Spleen (tissue), 11 donors: ENCODE measurements around the gene SRF. TPM values are rescaled to one million over a fixed set of nuclear protein-coding genes. Genes with fewer than 3 reads are reported as not detected.

Experiments
- DNase-seq: peaks from one replicate; pipeline ENCODE4 v3.0.0-alpha.2; 2020
- H3K27ac ChIP-seq, 8 donors: fragments of 200-600 bp; sonication (generic) in 7 of 8; 1 replicate in 4 of 8; 2 replicates in 4 of 8; pipeline versions ENCODE4 v1.5.0 to v1.8.0; 2016 to 2021; ENCODE audit warnings: inconsistent platforms in 4 of 8, mild to moderate bottlenecking in 4 of 8, moderate library complexity in 1 of 8
- H3K27me3 ChIP-seq, 7 donors: fragments of 200-600 bp; sonication (generic) in 6 of 7; replicated peaks in 1 of 7; 1 replicate in 4 of 7; 2 replicates in 3 of 7; pipeline versions ENCODE4 v1.5.0 to v1.8.0; 2016 to 2021; ENCODE audit warnings: inconsistent platforms in 3 of 7, mild to moderate bottlenecking in 1 of 7
- H3K36me3 ChIP-seq, 6 donors: fragments of 200-600 bp; sonication (generic) in 5 of 6; 1 replicate in 4 of 6; 2 replicates in 2 of 6; pipeline versions ENCODE4 v1.5.0 to v1.8.0; 2016 to 2021; ENCODE audit warnings: inconsistent platforms in 2 of 6
- H3K4me1 ChIP-seq, 6 donors: fragments of 200-600 bp; sonication (generic) in 5 of 6; 1 replicate in 3 of 6; 2 replicates in 3 of 6; pipeline versions ENCODE4 v1.5.0 to v1.8.0; 2016 to 2021; ENCODE audit warnings: inconsistent platforms in 3 of 6
- H3K4me3 ChIP-seq, 8 donors: fragments of 200-600 bp; sonication (generic) in 7 of 8; 1 replicate in 4 of 8; 2 replicates in 4 of 8; pipeline versions ENCODE4 v1.5.0 to v1.8.0; 2016 to 2021; ENCODE audit warnings: inconsistent platforms in 4 of 8, mild to moderate bottlenecking in 4 of 8, moderate library complexity in 2 of 8
- H3K9me3 ChIP-seq, 8 donors: fragments of 200-600 bp; sonication (generic) in 7 of 8; 1 replicate in 4 of 8; 2 replicates in 4 of 8; pipeline versions ENCODE4 v1.5.0 to v1.8.0; 2016 to 2021; ENCODE audit warnings: inconsistent platforms in 4 of 8
- CTCF ChIP-seq, 11 experiments: fragments of 200-600 bp in 7 of 11; fragments of 450-650 bp in 4 of 11; sonication (generic) in 4 of 11; IDR thresholded peaks in 8 of 11; conservative IDR thresholded peaks in 3 of 11; 1 replicate in 7 of 11; 2 replicates in 4 of 11; pipeline versions ENCODE4 v1.4.0 to v1.8.0; 2016 to 2021; ENCODE audit warnings: antibody characterized with exemption in 11 of 11, inconsistent platforms in 4 of 11, mild to moderate bottlenecking in 1 of 11
- POLR2A ChIP-seq, 3 donors: fragments of 450-650 bp; IDR thresholded peaks; one replicate each; pipeline ENCODE4 v1.5.1; 2017; ENCODE audit warnings: antibody characterized with exemption in 3 of 3, mild to moderate bottlenecking in 1 of 3
- POLR2AphosphoS5 ChIP-seq, 3 donors: sonication (generic); formaldehyde crosslinking; IDR thresholded peaks; one replicate each; pipeline ENCODE4 v1.5.1; 2017; ENCODE audit warnings: antibody characterized with exemption in 3 of 3
- WGBS, 5 donors: extraction: QIAGEN DNeasy Blood & Tissue Kit in 3 of 5; methylation state at CpG; one replicate each; pipeline versions ENCODE4 v1.1.5 to v1.1.7; 2013 to 2018; 5-methylcytosine and 5-hydroxymethylcytosine counted together
- intact Hi-C: fragments of 100-400 bp; cut with DNase I; formaldehyde crosslinking; loops from one replicate; pipeline ENCODE4 v1.15.0; 2023; ENCODE audit warnings: low total_unique reads
- polyA plus RNA-seq, 3 donors: library from polyadenylated mRNA; stranded (reverse); fragments of 200-250 nt; gene quantifications; one replicate each; pipeline ENCODE4 v1.2.1, GENCODE V29; 2013
- total RNA-seq, 7 donors: library from RNA; depleted of rRNA in 3 of 7; stranded (reverse); fragments of >200 nt in 3 of 7; fragmentation: NEBNext Ultra II Directional in 4 of 7; extraction: Animal tissue kit (Norgen Biotek cat#: 25700) in 4 of 7; gene quantifications; one replicate each; pipeline versions ENCODE4 v1.1.0 to v1.2.1, GENCODE V29; 2016 to 2021
- donor health status: healthy with polysubstance abuse.
- donor health status: DM: no; HTN: no; CAD: no; lungs with moderate emphysema.
- donor health status: DM: no; HTN: no; CAD: no.
- donor health status: Bipolar disorder and iron deficiency.
- donor health status: healthy.
- donor health status: DM: no; HTN: no; CAD: no.
- donor health status: DM: yes; HTN: yes; CAD: no.

SRF gene
- total and polyA plus RNA-seq, 10 donors = 11.6 to 45.6 (median 25.6) TPM

GRCh38 chr6:43173591-43174262, 2.7 kb downstream of the SRF start:
- Histone ChIP-seq H3K4me3 (peak overlapping the region in 7 of 8 donors; percentile 41 to 96 (median 79)), H3K27me3 (no peaks in the 10 kb centered on the region), H3K27ac (peak overlapping the region; percentile 88 to 99 (median 98)), H3K4me1 (peaks cover 32 to 61% (median 51%) of the 10 kb centered on the region in 6 donors), H3K9me3 (no peaks in the 10 kb centered on the region), H3K36me3 (peaks cover 4 to 39% (median 36%) of the 10 kb centered on the region in 6 donors)
- DNase-seq = no peak
- TF ChIP-seq POLR2AphosphoS5 (IDR thresholded peaks at IDR 0.05) = no peak
- no peak for TF ChIP-seq CTCF (IDR thresholded peaks at IDR 0.05 in 8 of 11, conservative IDR thresholded peaks at IDR 0.05 in 3 of 11)
- no peak for TF ChIP-seq POLR2A (IDR thresholded peaks at IDR 0.05)
- intact Hi-C loops = no loop called here
- WGBS, 5 donors = 47 to 80% (median 67%) methylated on average over 8 to 11 of the region's 11 CpGs

GRCh38 chr6:43174263-43175112, 3.4 kb downstream of the SRF start:
- intact Hi-C loops = no loop called here
- TF ChIP-seq CTCF (IDR thresholded peaks at IDR 0.05 in 8 of 11, conservative IDR thresholded peaks at IDR 0.05 in 3 of 11) (peak in 10 of 11 experiments; percentile 22 to 57 (median 35)), POLR2AphosphoS5 (IDR thresholded peaks at IDR 0.05) (peak; percentile 82 to 88 (median 88)), POLR2A (IDR thresholded peaks at IDR 0.05) (no peak)
- Histone ChIP-seq H3K9me3 (no peaks in the 10 kb centered on the region), H3K27ac (peak overlapping the region; percentile 82 to 99 (median 98)), H3K4me3 (peak overlapping the region; percentile 32 to 96 (median 66)), H3K27me3 (no peaks in the 10 kb centered on the region), H3K36me3 (peaks cover 4 to 47% (median 44%) of the 10 kb centered on the region in 6 donors), H3K4me1 (peaks cover 32 to 61% (median 51%) of the 10 kb centered on the region in 6 donors)
- peak; percentile 98 for DNase-seq
- 1 to 5% (median 3%) methylated on average over 19 to 32 of the region's 32 CpGs for WGBS, 5 donors

- intact Hi-C loops = no loop called here
- Histone ChIP-seq H3K27me3 (no peaks in the 10 kb centered on the region), H3K4me3 (peak overlapping the region in 1 of 8 donors; percentile 7), H3K36me3 (peaks cover 4 to 60% (median 54%) of the 10 kb centered on the region in 6 donors), H3K4me1 (peaks cover 32 to 55% (median 43%) of the 10 kb centered on the region in 6 donors), H3K27ac (peak overlapping the region in 7 of 8 donors; percentile 88 to 99 (median 99)), H3K9me3 (no peaks in the 10 kb centered on the region)
- 72 to 92% (median 76%) methylated on average over 9 to 11 of the region's 11 CpGs for WGBS, 5 donors
- TF ChIP-seq CTCF (IDR thresholded peaks at IDR 0.05 in 8 of 11, conservative IDR thresholded peaks at IDR 0.05 in 3 of 11) = no peak
- no peak for TF ChIP-seq POLR2A (IDR thresholded peaks at IDR 0.05)
- peak in 1 of 3 donors; percentile 49 for TF ChIP-seq POLR2AphosphoS5 (IDR thresholded peaks at IDR 0.05)
- DNase-seq = peak; percentile 76
Observed at GRCh38 chr6:43175676-43176422, 4.8 kb downstream of the SRF start.
